CD4-positive, alpha-beta T cell treated with Interleukin-1 beta for 1 hour (primary cell): ENCODE measurements around the gene BAIAP2.

Experiments used
- DNase-seq, 2 donors: peaks; one replicate each; pipeline ENCODE4 v3.0.0-alpha.2; 2020 to 2022

Gene BAIAP2

GRCh38 chr17:81114351-81115093, 79.6 kb downstream of the BAIAP2 start:
- no peak for DNase-seq

GRCh38 chr17:81115219-81115618, 80.3 kb downstream of the BAIAP2 start:
- no peak for DNase-seq

- no peak for DNase-seq
These were observed 81.0 kb downstream of the BAIAP2 start for GRCh38 chr17:81115749-81116464.

GRCh38 chr17:81116704-81117103, 81.8 kb downstream of the BAIAP2 start:
- no peak for DNase-seq

GRCh38 chr17:81117672-81118198, 82.8 kb downstream of the BAIAP2 start:
- no peak for DNase-seq

GRCh38 chr17:81118308-81119221, 83.6 kb downstream of the BAIAP2 start:
- no peak for DNase-seq

- peak; percentile 90 to 91 for DNase-seq
These were observed 84.5 kb downstream of the BAIAP2 start for GRCh38 chr17:81119223-81120148.

- DNase-seq = no peak
These were observed 85.2 kb downstream of the BAIAP2 start for GRCh38 chr17:81120149-81120484.

- no peak for DNase-seq
These were observed 86.0 kb downstream of the BAIAP2 start for GRCh38 chr17:81120695-81121621.

GRCh38 chr17:81121841-81122733, 87.1 kb downstream of the BAIAP2 start:
- DNase-seq = no peak

GRCh38 chr17:81123052-81124048, 88.4 kb downstream of the BAIAP2 start:
- no peak for DNase-seq

- DNase-seq = no peak
These were observed 89.4 kb downstream of the BAIAP2 start for GRCh38 chr17:81124377-81124776.

GRCh38 chr17:81125573-81126081, 90.7 kb downstream of the BAIAP2 start:
- no peak for DNase-seq

- DNase-seq = no peak
These were observed 91.6 kb downstream of the BAIAP2 start for GRCh38 chr17:81126281-81127132.

- no peak for DNase-seq
These were observed 92.1 kb downstream of the BAIAP2 start for GRCh38 chr17:81127133-81127455.

- no peak for DNase-seq
These were observed 92.7 kb downstream of the BAIAP2 start for GRCh38 chr17:81127526-81128177.

GRCh38 chr17:81128338-81128737, 93.4 kb downstream of the BAIAP2 start:
- no peak for DNase-seq
